Endothelial cell of umbilical vein (primary cell): ENCODE results near the gene HCK. TPM values are rescaled to one million over a fixed set of nuclear protein-coding genes. Genes with fewer than 3 reads are reported as not detected.

Experiments used
- BruUV-seq: library from RNA; stranded (reverse); fragments of 400-500 nt; replicated peaks from 2 replicates; lab custom pipeline; 2021; lab: Mats Ljungman, UMichigan
- CTCF ChIA-PET: fragments of 300-600, 350-600 bp; sonication (Branson Sonifier 250); formaldehyde crosslinking; loops from one replicate; lab custom pipeline; 2021; ENCODE audit warnings: antibody characterized with exemption, inconsistent platforms; lab: Charles Lee
- POLR2A ChIA-PET: fragments of 300-600, 350-600 bp; sonication (Branson Sonifier 250); formaldehyde crosslinking; loops from one replicate; lab custom pipeline; 2021; ENCODE audit warnings: antibody characterized with exemption, inconsistent platforms; lab: Charles Lee
- DNase-seq: peaks from one replicate; pipeline ENCODE4 v3.0.0-alpha.2; 2011; ENCODE audit warnings: low read depth, low spot score
- FAIRE-seq: peaks from 2 replicates; lab custom pipeline; 2011; peaks lifted over from hg19 to GRCh38; lab: Jason Lieb, UNC
- H2AFZ ChIP-seq: 2 replicates; pipeline ENCODE4 v1.6.0; 2012; ENCODE audit warnings: low read depth, low read length, control low read depth, inconsistent platforms
- H3K27ac ChIP-seq: 2 replicates; pipeline ENCODE4 v1.5.1; 2011; ENCODE audit warnings: low read depth, mild to moderate bottlenecking, control low read depth, low read length, moderate library complexity; ENCODE audit not compliant: insufficient read depth
- H3K27me3 ChIP-seq, 2 experiments: 2 replicates each; pipeline versions ENCODE4 v1.6.0 to v1.6.1; 2011; ENCODE audit warnings: low read length in 2 of 2, mixed read lengths in 1 of 2; ENCODE audit not compliant: control insufficient read depth in 2 of 2, insufficient read depth in 2 of 2
- H3K36me3 ChIP-seq, 2 experiments: 2 replicates in 1 of 2; 3 replicates in 1 of 2; pipeline ENCODE4 v1.5.1; 2011; ENCODE audit warnings: low read length in 2 of 2, mild to moderate bottlenecking in 1 of 2, moderate library complexity in 1 of 2; ENCODE audit not compliant: control insufficient read depth in 2 of 2, insufficient read depth in 2 of 2; ENCODE audit errors: extremely low read depth in 1 of 2
- H3K4me1 ChIP-seq: 3 replicates; pipeline ENCODE4 v1.5.1; 2011; ENCODE audit warnings: mild to moderate bottlenecking, low read length; ENCODE audit not compliant: control insufficient read depth, insufficient read depth; ENCODE audit errors: extremely low read depth
- H3K4me2 ChIP-seq: 2 replicates; pipeline ENCODE4 v1.6.1; 2011; ENCODE audit warnings: low read length, control low read depth, mixed read lengths; ENCODE audit not compliant: insufficient read depth
- H3K4me3 ChIP-seq, 3 experiments: fragments of 200-600 bp in 1 of 3; sonication (generic), shearing (Covaris generic) in 1 of 3; replicated peaks in 1 of 3; 2 replicates each; pipeline ENCODE4 v1.5.1; 2011 to 2016; ENCODE audit warnings: control low read depth in 3 of 3, low read length in 3 of 3, mild to moderate bottlenecking in 2 of 3, inconsistent platforms in 1 of 3, low read depth in 1 of 3, moderate library complexity in 1 of 3; ENCODE audit not compliant: insufficient read depth in 1 of 3
- H3K79me2 ChIP-seq: 2 replicates; pipeline ENCODE4 v1.6.0; 2012; ENCODE audit warnings: low read length, inconsistent platforms; ENCODE audit not compliant: control insufficient read depth, insufficient read depth
- H3K9ac ChIP-seq: replicated peaks from 2 replicates; pipeline ENCODE3; 2011; ENCODE audit warnings: low read length, control low read depth; ENCODE audit not compliant: insufficient read depth; ENCODE audit errors: extremely low read depth
- H3K9me1 ChIP-seq: replicated peaks from 3 replicates; pipeline ENCODE4 v1.6.0; 2011; ENCODE audit warnings: mild to moderate bottlenecking, low read length; ENCODE audit not compliant: control insufficient read depth, insufficient read depth; ENCODE audit errors: extremely low read depth
- H3K9me3 ChIP-seq: replicated peaks from 2 replicates; pipeline ENCODE4 v1.5.1; 2012; ENCODE audit warnings: low read length, inconsistent platforms; ENCODE audit not compliant: control insufficient read depth, insufficient read depth
- H4K20me1 ChIP-seq: replicated peaks from 2 replicates; pipeline ENCODE3; 2011; ENCODE audit warnings: mild to moderate bottlenecking, low read length; ENCODE audit not compliant: control insufficient read depth, insufficient read depth; ENCODE audit errors: extremely low read depth
- EZH2 ChIP-seq: IDR thresholded peaks from 2 replicates; pipeline ENCODE4 v1.6.1; 2012; ENCODE audit warnings: borderline replicate concordance, low read depth, mild to moderate bottlenecking, moderate library complexity, low read length, inconsistent platforms; ENCODE audit not compliant: severe bottlenecking
- FOS ChIP-seq: IDR thresholded peaks from 2 replicates; pipeline ENCODE4 v1.6.1; 2011; ENCODE audit warnings: mild to moderate bottlenecking, low read length, moderate library complexity, borderline replicate concordance; ENCODE audit not compliant: insufficient read depth
- GATA2 ChIP-seq: IDR thresholded peaks from 2 replicates; pipeline ENCODE4 v1.7.0; 2011; ENCODE audit warnings: low read depth, mild to moderate bottlenecking, moderate library complexity, mixed read lengths, low read length; ENCODE audit not compliant: insufficient read length, insufficient read depth
- JUN ChIP-seq: IDR thresholded peaks from 2 replicates; pipeline ENCODE4 v1.6.1; 2011; ENCODE audit warnings: borderline replicate concordance, low read depth; ENCODE audit not compliant: insufficient read length, insufficient read depth
- MYC ChIP-seq: IDR thresholded peaks from one replicate; pipeline ENCODE4 v1.6.1; 2011; ENCODE audit warnings: mild to moderate bottlenecking, low read depth, low read length
- POLR2A ChIP-seq: IDR thresholded peaks from 2 replicates; pipeline ENCODE4 v1.6.1; 2012; ENCODE audit warnings: low read depth, mild to moderate bottlenecking, control low read depth, low read length
- POLR2AphosphoS5 ChIP-seq: IDR thresholded peaks from 2 replicates; pipeline ENCODE4 v1.6.1; 2012; ENCODE audit warnings: low read depth, mild to moderate bottlenecking, control low read depth, low read length, moderate library complexity; ENCODE audit not compliant: insufficient read depth
- dilution Hi-C: fragments of 300-500 bp; cut with MboI; formaldehyde crosslinking; loops from one replicate; pipeline ENCODE4 v1.15.0; 2019; ENCODE audit warnings: low sequenced_read_pairs; ENCODE audit not compliant: extremely low pct_ligation_motif_present
- intact Hi-C: fragments of 100-400 bp; cut with micrococcal nuclease; formaldehyde crosslinking; loops from one replicate; pipeline ENCODE4 v1.10.0; 2022
- polyA plus RNA-seq, 4 experiments: library from polyadenylated mRNA; depleted of rRNA in 3 of 4; stranded (reverse) in 3 of 4; unstranded in 1 of 4; fragments of >200 nt; gene quantifications; 2 replicates each; pipeline versions ENCODE4 v1.2.1 to v1.2.3, GENCODE V29; 2011 to 2012; ENCODE audit warnings: missing spikeins in 1 of 4
- total RNA-seq: library from RNA; stranded (reverse); gene quantifications from 2 replicates; pipeline ENCODE4 v1.2.3, GENCODE V29; 2021
- TF ChIP-seq, protein P1 (sequence below): IDR thresholded peaks from 2 replicates; pipeline ENCODE4 v1.6.1; 2011; ENCODE audit not compliant: insufficient read depth, insufficient read length
- TF ChIP-seq, protein P2 (sequence below), 2 donors: IDR thresholded peaks; 1 replicate in 1 of 2; 2 replicates in 1 of 2; pipeline ENCODE4 v1.5.1; 2011; ENCODE audit warnings: low read length in 2 of 2, mild to moderate bottlenecking in 2 of 2, moderate library complexity in 2 of 2, control low read depth in 1 of 2, inconsistent platforms in 1 of 2, low read depth in 1 of 2; ENCODE audit not compliant: insufficient read depth in 1 of 2; ENCODE audit errors: extremely low read depth in 1 of 2

HCK gene
- total and polyA plus RNA-seq, 2 donors (not counting 3 experiments of a cell fraction or from before 2014, with no cell fraction given), result not detected

DNA sequence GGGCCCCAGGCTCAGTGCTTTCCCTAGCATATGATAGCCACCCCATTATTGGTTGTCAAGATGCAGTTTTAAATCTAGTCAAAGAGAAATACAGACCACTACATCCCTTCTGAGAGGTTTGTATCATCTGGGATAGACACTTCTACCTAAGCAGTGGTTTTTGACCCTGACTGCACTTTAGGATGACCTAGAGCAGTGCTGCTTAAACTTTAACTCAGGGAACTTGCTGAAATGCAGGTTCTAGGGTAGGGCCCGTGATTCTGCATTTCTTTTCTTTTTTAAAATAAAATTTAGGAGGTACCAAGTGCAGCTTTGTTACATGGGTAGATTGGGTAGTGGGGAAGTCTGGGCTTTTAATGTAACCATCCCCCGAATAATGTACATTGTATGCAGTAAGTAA lies 76.1 kb downstream of the HCK start:
- no peak for FAIRE-seq
- H4K20me1 ChIP-seq, result no peaks in the 10 kb centered on the region
- H3K79me2 ChIP-seq, result peaks cover 43% of the 10 kb centered on the region

DNA sequence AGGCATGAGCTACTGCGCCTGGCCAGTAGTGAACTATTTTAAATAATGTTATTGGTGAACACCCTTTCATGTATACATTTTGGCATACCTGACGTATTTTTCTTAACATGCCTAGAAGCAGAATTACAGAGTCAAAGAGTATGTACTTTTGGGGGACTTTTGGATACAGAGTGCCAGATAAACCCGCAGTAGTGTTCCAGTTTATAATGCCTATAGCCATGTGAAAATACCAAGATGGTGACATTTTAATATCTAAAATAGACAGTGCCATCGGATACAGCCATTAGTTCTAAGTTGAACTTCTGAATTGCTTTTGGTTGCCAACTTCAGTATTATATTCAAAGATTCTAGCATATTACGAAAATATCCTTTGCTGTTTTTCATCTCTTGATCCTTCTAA lies 77.8 kb downstream of the HCK start:
- intact Hi-C loops (no loop called here), dilution Hi-C loops (no loop called here)
- FAIRE-seq (no peak), DNase-seq (no peak)
- POLR2A ChIA-PET, result no interaction called here
- H3K4me3 ChIP-seq, result no peak overlapping the region
- H3K27ac ChIP-seq, result no peak overlapping the region
- CTCF ChIA-PET, result no interaction called here
- H3K4me2 ChIP-seq, result no peak overlapping the region
- peaks cover 0 to 8% of the 10 kb centered on the region in 2 experiments for H3K36me3 ChIP-seq
- H2AFZ ChIP-seq, result no peak overlapping the region
- H4K20me1 ChIP-seq, result no peaks in the 10 kb centered on the region
- H3K9me1 ChIP-seq, result no peaks in the 10 kb centered on the region
- no peaks in the 10 kb centered on the region for H3K4me1 ChIP-seq
- no peaks in the 10 kb centered on the region for H3K27me3 ChIP-seq
- TF ChIP-seq GATA2 (no peak), MYC (no peak), EZH2 (no peak), FOS (no peak), POLR2AphosphoS5 (no peak), POLR2A (no peak), JUN (no peak)
- TF ChIP-seq, protein P1, sequence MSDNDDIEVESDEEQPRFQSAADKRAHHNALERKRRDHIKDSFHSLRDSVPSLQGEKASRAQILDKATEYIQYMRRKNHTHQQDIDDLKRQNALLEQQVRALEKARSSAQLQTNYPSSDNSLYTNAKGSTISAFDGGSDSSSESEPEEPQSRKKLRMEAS, result no peak
- TF ChIP-seq, protein P2, sequence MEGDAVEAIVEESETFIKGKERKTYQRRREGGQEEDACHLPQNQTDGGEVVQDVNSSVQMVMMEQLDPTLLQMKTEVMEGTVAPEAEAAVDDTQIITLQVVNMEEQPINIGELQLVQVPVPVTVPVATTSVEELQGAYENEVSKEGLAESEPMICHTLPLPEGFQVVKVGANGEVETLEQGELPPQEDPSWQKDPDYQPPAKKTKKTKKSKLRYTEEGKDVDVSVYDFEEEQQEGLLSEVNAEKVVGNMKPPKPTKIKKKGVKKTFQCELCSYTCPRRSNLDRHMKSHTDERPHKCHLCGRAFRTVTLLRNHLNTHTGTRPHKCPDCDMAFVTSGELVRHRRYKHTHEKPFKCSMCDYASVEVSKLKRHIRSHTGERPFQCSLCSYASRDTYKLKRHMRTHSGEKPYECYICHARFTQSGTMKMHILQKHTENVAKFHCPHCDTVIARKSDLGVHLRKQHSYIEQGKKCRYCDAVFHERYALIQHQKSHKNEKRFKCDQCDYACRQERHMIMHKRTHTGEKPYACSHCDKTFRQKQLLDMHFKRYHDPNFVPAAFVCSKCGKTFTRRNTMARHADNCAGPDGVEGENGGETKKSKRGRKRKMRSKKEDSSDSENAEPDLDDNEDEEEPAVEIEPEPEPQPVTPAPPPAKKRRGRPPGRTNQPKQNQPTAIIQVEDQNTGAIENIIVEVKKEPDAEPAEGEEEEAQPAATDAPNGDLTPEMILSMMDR (IDR thresholded peaks at IDR 0.05; ENCODE audit: extremely low read depth in 1 of 2, insufficient read depth in 1 of 2, low read depth in 1 of 2, low read length in 2 of 2), result no peak
- H3K79me2 ChIP-seq, result peaks cover 41% of the 10 kb centered on the region
- BruUV-seq, result no TSS peak
- no peak overlapping the region for H3K9ac ChIP-seq
- no peaks in the 10 kb centered on the region for H3K9me3 ChIP-seq

More for the DNA sequence above, 76.1 kb downstream of the HCK start:
- dilution Hi-C loops, result no loop called here
- Histone ChIP-seq H3K9me1 (no peaks in the 10 kb centered on the region), H3K4me3 (no peak overlapping the region), H3K4me1 (no peaks in the 10 kb centered on the region), H3K4me2 (no peak overlapping the region), H2AFZ (no peak overlapping the region), H3K9ac (no peak overlapping the region), H3K27ac (no peak overlapping the region), H3K9me3 (no peaks in the 10 kb centered on the region), H3K36me3 (peaks cover 0 to 6% of the 10 kb centered on the region in 2 experiments), H3K27me3 (no peaks in the 10 kb centered on the region)
- BruUV-seq, result no TSS peak
- ChIA-PET CTCF (no interaction called here), POLR2A (no interaction called here)
- no peak for DNase-seq
- TF ChIP-seq EZH2, result no peak
- no peak for TF ChIP-seq POLR2A
- intact Hi-C loops, result no loop called here
